Measurements from ENCODE around the gene LCE6A.

LCE6A gene

GRCh38 chr1:152871731-152872126 lies 29.1 kb downstream of the LCE6A start:
- H3K36me3 ChIP-seq (ENCODE audit: control insufficient read depth in 1 of 2, insufficient read depth in 2 of 2, low read length in 2 of 2), result no peaks in the 10 kb centered on the region
- H3K4me1 ChIP-seq (ENCODE audit: control insufficient read depth in 1 of 2, insufficient read depth in 2 of 2, low read length in 2 of 2), result no peaks in the 10 kb centered on the region

GRCh38 chr1:152873495-152873894 lies 30.8 kb downstream of the LCE6A start:
- no peak overlapping the region for H3K4me3 ChIP-seq (ENCODE audit: low read depth in 1 of 2, low read length in 2 of 2)
- no peaks in the 10 kb centered on the region for H3K27me3 ChIP-seq (ENCODE audit: control insufficient read depth in 1 of 2, insufficient read depth in 2 of 2, low read length in 2 of 2)
- no peak overlapping the region for H3K9ac ChIP-seq (ENCODE audit: low read depth in 1 of 2, low read length in 2 of 2)
- H3K9me3 ChIP-seq (ENCODE audit: control insufficient read depth in 1 of 2, low read length in 2 of 2), result no peaks in the 10 kb centered on the region
- no peaks in the 10 kb centered on the region for H3K4me1 ChIP-seq (ENCODE audit: control insufficient read depth in 1 of 2, insufficient read depth in 2 of 2, low read length in 2 of 2)
- no peak overlapping the region for H3K27ac ChIP-seq (ENCODE audit: low read depth, low read length)
- no peaks in the 10 kb centered on the region for H3K36me3 ChIP-seq (ENCODE audit: control insufficient read depth in 1 of 2, insufficient read depth in 2 of 2, low read length in 2 of 2)

More at GRCh38 chr1:152871731-152872126, 29.1 kb downstream of the LCE6A start:
- no peak overlapping the region for H3K9ac ChIP-seq (ENCODE audit: low read depth in 1 of 2, low read length in 2 of 2)
- no peak overlapping the region for H3K27ac ChIP-seq (ENCODE audit: low read depth, low read length)
- no peak overlapping the region for H3K4me3 ChIP-seq (ENCODE audit: low read depth in 1 of 2, low read length in 2 of 2)
- H3K27me3 ChIP-seq (ENCODE audit: control insufficient read depth in 1 of 2, insufficient read depth in 2 of 2, low read length in 2 of 2), result no peaks in the 10 kb centered on the region
- H3K9me3 ChIP-seq (ENCODE audit: control insufficient read depth in 1 of 2, low read length in 2 of 2), result no peaks in the 10 kb centered on the region

DNA sequence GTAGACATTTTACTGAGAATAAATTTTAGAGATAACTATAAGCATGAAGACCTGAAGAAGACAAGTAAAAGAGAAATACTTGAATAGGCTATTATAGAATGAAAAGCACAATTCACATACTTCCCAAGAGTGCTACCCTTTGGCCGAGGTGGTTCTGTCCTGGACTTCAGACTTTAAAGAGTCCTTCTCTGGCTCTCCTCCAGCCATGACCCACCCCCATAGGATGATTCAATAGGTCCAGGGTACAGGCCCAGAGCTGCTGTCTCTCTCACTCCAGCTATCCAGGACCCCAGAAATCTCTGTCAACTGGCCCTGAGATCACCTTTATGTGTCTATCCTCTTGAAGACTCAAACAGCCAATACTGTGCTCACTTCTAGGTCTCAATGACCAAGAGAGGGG lies 34.2 kb downstream of the LCE6A start:
- Histone ChIP-seq H3K4me3 (ENCODE audit: low read depth in 1 of 2, low read length in 2 of 2) (no peak overlapping the region), H3K27ac (ENCODE audit: low read depth, low read length) (no peak overlapping the region), H3K9ac (ENCODE audit: low read depth in 1 of 2, low read length in 2 of 2) (no peak overlapping the region), H3K36me3 (ENCODE audit: control insufficient read depth in 1 of 2, insufficient read depth in 2 of 2, low read length in 2 of 2) (no peaks in the 10 kb centered on the region), H3K4me1 (ENCODE audit: control insufficient read depth in 1 of 2, insufficient read depth in 2 of 2, low read length in 2 of 2) (no peaks in the 10 kb centered on the region), H3K9me3 (ENCODE audit: control insufficient read depth in 1 of 2, low read length in 2 of 2) (no peaks in the 10 kb centered on the region), H3K27me3 (ENCODE audit: control insufficient read depth in 1 of 2, insufficient read depth in 2 of 2, low read length in 2 of 2) (no peaks in the 10 kb centered on the region)

DNA sequence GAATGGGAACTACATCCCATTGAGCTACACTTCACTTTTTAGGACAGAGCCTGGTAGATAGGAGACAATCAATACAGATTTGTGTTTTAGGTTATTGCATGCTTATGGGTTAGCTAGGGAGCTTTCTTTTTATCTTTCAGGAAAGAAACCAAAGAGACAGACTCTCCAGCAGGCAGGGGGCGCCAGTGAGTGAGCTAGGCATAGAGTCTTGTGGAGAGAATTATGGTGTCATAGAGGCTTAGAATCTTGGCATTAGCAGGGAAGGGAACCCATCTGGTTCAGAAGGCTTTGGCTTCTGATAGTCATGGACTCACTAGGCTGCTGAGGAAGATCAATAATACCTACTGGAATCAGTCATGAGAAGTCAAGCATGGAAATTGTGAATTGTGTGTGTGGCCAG lies 35.4 kb downstream of the LCE6A start, which contains the start of gene SMCP:
TSS of gene SMCP (plus strand) at position 281 of the 400 bp plus-strand sequence. CDS start 6,101 bp downstream, outside the sequence.
- H3K36me3 ChIP-seq (ENCODE audit: control insufficient read depth in 1 of 2, insufficient read depth in 2 of 2, low read length in 2 of 2), result no peaks in the 10 kb centered on the region
- H3K4me1 ChIP-seq (ENCODE audit: control insufficient read depth in 1 of 2, insufficient read depth in 2 of 2, low read length in 2 of 2), result no peaks in the 10 kb centered on the region
- H3K9me3 ChIP-seq (ENCODE audit: control insufficient read depth in 1 of 2, low read length in 2 of 2), result no peaks in the 10 kb centered on the region
- no peaks in the 10 kb centered on the region for H3K27me3 ChIP-seq (ENCODE audit: control insufficient read depth in 1 of 2, insufficient read depth in 2 of 2, low read length in 2 of 2)
- H3K9ac ChIP-seq (ENCODE audit: low read depth in 1 of 2, low read length in 2 of 2), result no peak within 1 kb of the TSS
- no peak within 1 kb of the TSS for H3K27ac ChIP-seq (ENCODE audit: low read depth, low read length)
- H3K4me3 ChIP-seq (ENCODE audit: low read depth in 1 of 2, low read length in 2 of 2), result no peak within 1 kb of the TSS

GRCh38 chr1:152879559-152880198 lies 37.0 kb downstream of the LCE6A start:
- no peaks in the 10 kb centered on the region for H3K27me3 ChIP-seq (ENCODE audit: control insufficient read depth in 1 of 2, insufficient read depth in 2 of 2, low read length in 2 of 2)
- no peak overlapping the region for H3K9ac ChIP-seq (ENCODE audit: low read depth in 1 of 2, low read length in 2 of 2)
- no peak overlapping the region for H3K27ac ChIP-seq (ENCODE audit: low read depth, low read length)
- no peaks in the 10 kb centered on the region for H3K36me3 ChIP-seq (ENCODE audit: control insufficient read depth in 1 of 2, insufficient read depth in 2 of 2, low read length in 2 of 2)
- H3K4me3 ChIP-seq (ENCODE audit: low read depth in 1 of 2, low read length in 2 of 2), result no peak overlapping the region
- no peaks in the 10 kb centered on the region for H3K4me1 ChIP-seq (ENCODE audit: control insufficient read depth in 1 of 2, insufficient read depth in 2 of 2, low read length in 2 of 2)
- H3K9me3 ChIP-seq (ENCODE audit: control insufficient read depth in 1 of 2, low read length in 2 of 2), result no peaks in the 10 kb centered on the region

DNA sequence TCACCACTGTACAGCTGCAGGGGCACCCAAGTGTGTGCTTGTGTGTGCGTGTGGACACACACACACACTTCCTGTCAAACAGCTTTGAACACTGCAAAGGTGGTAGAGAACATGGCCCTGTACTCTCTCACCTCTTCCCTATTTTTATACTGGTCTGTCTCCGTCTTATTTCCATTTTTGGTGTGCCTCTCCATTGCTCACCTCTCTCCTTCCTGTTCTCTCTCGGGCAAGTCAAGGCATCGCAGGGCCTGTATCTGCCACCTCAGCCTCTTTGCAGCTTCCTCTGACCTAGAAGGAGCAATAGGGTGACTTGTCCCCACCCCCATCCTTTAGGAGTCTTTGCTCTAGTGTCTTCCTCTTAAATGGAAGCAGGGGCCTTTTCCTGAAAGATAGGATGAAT lies 37.7 kb downstream of the LCE6A start:
- Histone ChIP-seq H3K9ac (ENCODE audit: low read depth in 1 of 2, low read length in 2 of 2) (no peak overlapping the region), H3K4me1 (ENCODE audit: control insufficient read depth in 1 of 2, insufficient read depth in 2 of 2, low read length in 2 of 2) (no peaks in the 10 kb centered on the region), H3K36me3 (ENCODE audit: control insufficient read depth in 1 of 2, insufficient read depth in 2 of 2, low read length in 2 of 2) (no peaks in the 10 kb centered on the region), H3K27ac (ENCODE audit: low read depth, low read length) (no peak overlapping the region), H3K4me3 (ENCODE audit: low read depth in 1 of 2, low read length in 2 of 2) (no peak overlapping the region), H3K27me3 (ENCODE audit: control insufficient read depth in 1 of 2, insufficient read depth in 2 of 2, low read length in 2 of 2) (no peaks in the 10 kb centered on the region), H3K9me3 (ENCODE audit: control insufficient read depth in 1 of 2, low read length in 2 of 2) (no peaks in the 10 kb centered on the region)

- H3K9me3 ChIP-seq (ENCODE audit: control insufficient read depth in 1 of 2, low read length in 2 of 2), result no peaks in the 10 kb centered on the region
- no peak overlapping the region for H3K9ac ChIP-seq (ENCODE audit: low read depth in 1 of 2, low read length in 2 of 2)
- H3K27ac ChIP-seq (ENCODE audit: low read depth, low read length), result no peak overlapping the region
- no peaks in the 10 kb centered on the region for H3K27me3 ChIP-seq (ENCODE audit: control insufficient read depth in 1 of 2, insufficient read depth in 2 of 2, low read length in 2 of 2)
- no peaks in the 10 kb centered on the region for H3K4me1 ChIP-seq (ENCODE audit: control insufficient read depth in 1 of 2, insufficient read depth in 2 of 2, low read length in 2 of 2)
- H3K4me3 ChIP-seq (ENCODE audit: low read depth in 1 of 2, low read length in 2 of 2), result no peak overlapping the region
- H3K36me3 ChIP-seq (ENCODE audit: control insufficient read depth in 1 of 2, insufficient read depth in 2 of 2, low read length in 2 of 2), result no peaks in the 10 kb centered on the region
Observed at GRCh38 chr1:152880907-152881306, 38.3 kb downstream of the LCE6A start.

DNA sequence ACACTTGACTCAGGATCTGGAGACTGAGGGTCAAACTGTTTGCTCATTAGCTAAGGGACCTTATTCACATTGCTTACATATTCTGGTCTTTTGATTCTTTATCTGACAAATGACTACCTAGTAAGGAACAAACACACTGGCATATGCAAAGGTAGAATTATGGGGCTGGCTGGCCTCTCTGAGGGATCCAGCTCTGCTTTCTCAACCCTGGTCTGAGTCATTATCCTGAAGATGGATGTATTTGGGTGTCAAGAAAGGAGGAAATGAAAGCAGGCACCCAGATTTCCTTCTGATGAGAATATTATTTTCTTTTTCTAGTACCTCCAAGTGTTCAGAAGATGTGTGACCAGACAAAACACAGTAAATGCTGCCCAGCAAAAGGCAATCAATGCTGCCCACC lies 41.4 kb downstream of the LCE6A start:
- no peaks in the 10 kb centered on the region for H3K27me3 ChIP-seq (ENCODE audit: control insufficient read depth in 1 of 2, insufficient read depth in 2 of 2, low read length in 2 of 2)
- no peaks in the 10 kb centered on the region for H3K4me1 ChIP-seq (ENCODE audit: control insufficient read depth in 1 of 2, insufficient read depth in 2 of 2, low read length in 2 of 2)
- H3K27ac ChIP-seq (ENCODE audit: low read depth, low read length), result no peak overlapping the region
- H3K36me3 ChIP-seq (ENCODE audit: control insufficient read depth in 1 of 2, insufficient read depth in 2 of 2, low read length in 2 of 2), result no peaks in the 10 kb centered on the region
- no peak overlapping the region for H3K4me3 ChIP-seq (ENCODE audit: low read depth in 1 of 2, low read length in 2 of 2)
- no peak overlapping the region for H3K9ac ChIP-seq (ENCODE audit: low read depth in 1 of 2, low read length in 2 of 2)
- H3K9me3 ChIP-seq (ENCODE audit: control insufficient read depth in 1 of 2, low read length in 2 of 2), result no peaks in the 10 kb centered on the region

DNA sequence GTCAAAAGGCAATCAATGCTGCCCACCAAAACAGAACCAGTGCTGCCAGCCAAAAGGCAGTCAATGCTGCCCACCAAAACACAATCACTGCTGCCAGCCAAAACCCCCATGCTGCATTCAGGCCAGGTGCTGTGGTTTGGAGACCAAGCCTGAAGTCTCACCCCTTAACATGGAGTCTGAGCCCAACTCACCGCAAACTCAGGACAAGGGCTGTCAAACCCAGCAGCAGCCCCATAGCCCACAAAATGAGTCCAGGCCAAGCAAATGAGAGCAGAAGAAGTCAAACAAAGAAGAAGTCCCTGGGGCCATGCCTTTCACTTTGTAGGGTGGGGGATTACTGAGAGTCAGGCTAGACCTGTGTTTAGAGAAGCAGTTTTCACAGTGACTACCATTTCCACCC lies 41.9 kb downstream of the LCE6A start:
- Histone ChIP-seq H3K36me3 (ENCODE audit: control insufficient read depth in 1 of 2, insufficient read depth in 2 of 2, low read length in 2 of 2) (no peaks in the 10 kb centered on the region), H3K27me3 (ENCODE audit: control insufficient read depth in 1 of 2, insufficient read depth in 2 of 2, low read length in 2 of 2) (no peaks in the 10 kb centered on the region), H3K9ac (ENCODE audit: low read depth in 1 of 2, low read length in 2 of 2) (no peak overlapping the region), H3K4me3 (ENCODE audit: low read depth in 1 of 2, low read length in 2 of 2) (no peak overlapping the region), H3K27ac (ENCODE audit: low read depth, low read length) (no peak overlapping the region), H3K9me3 (ENCODE audit: control insufficient read depth in 1 of 2, low read length in 2 of 2) (no peaks in the 10 kb centered on the region), H3K4me1 (ENCODE audit: control insufficient read depth in 1 of 2, insufficient read depth in 2 of 2, low read length in 2 of 2) (no peaks in the 10 kb centered on the region)

DNA sequence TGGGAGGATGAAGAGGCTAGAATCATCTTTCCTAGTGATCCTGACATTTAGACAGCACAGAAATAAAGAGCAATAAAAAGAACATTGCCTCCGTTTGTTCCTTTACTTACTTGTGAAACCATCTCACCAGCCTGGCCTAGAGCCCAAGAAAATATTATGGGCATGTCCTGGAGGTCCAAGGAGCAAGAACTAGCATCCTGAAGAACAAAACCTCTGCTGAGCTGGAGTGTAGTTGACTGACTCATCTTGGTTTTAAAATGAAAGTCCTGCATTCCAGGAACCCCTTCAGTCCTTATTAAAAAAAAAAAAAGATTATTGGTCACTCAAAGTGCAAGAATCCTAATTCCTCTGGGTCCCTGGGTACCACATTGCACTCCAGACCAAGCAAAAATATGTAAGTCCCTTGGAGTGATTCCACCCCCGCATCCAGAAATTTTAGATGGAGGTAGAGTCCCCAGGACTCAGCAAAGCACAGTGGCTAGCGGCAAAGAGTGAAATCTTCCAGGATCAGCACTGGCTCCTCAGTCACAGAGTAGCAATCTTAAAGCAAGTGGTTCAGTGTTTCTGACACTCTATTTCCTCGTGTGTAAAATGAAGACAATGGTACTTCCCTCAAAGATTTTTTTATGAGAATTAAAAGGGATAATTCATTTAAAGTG lies 42.4 kb downstream of the LCE6A start:
- H3K9me3 ChIP-seq (ENCODE audit: control insufficient read depth in 1 of 2, low read length in 2 of 2), result no peaks in the 10 kb centered on the region
- H3K27ac ChIP-seq (ENCODE audit: low read depth, low read length), result no peak overlapping the region
- no peak overlapping the region for H3K9ac ChIP-seq (ENCODE audit: low read depth in 1 of 2, low read length in 2 of 2)
- no peaks in the 10 kb centered on the region for H3K36me3 ChIP-seq (ENCODE audit: control insufficient read depth in 1 of 2, insufficient read depth in 2 of 2, low read length in 2 of 2)
- no peaks in the 10 kb centered on the region for H3K27me3 ChIP-seq (ENCODE audit: control insufficient read depth in 1 of 2, insufficient read depth in 2 of 2, low read length in 2 of 2)
- no peak overlapping the region for H3K4me3 ChIP-seq (ENCODE audit: low read depth in 1 of 2, low read length in 2 of 2)
- no peaks in the 10 kb centered on the region for H3K4me1 ChIP-seq (ENCODE audit: control insufficient read depth in 1 of 2, insufficient read depth in 2 of 2, low read length in 2 of 2)

All from duodenal mucosa (tissue), 2 donors.